H9 (cell line): ENCODE data around the gene SLC9A9. TPM values are rescaled to one million over a fixed set of nuclear protein-coding genes. Genes with fewer than 3 reads are reported as not detected.

Source experiments
- DNase-seq: peaks from one replicate; pipeline ENCODE4 v3.0.0-alpha.2; 2017
- H2AFZ ChIP-seq: one replicate; pipeline ENCODE4 v1.6.1; 2013; ENCODE audit warnings: mild to moderate bottlenecking, low read length, control low read depth, moderate library complexity
- H2AK5ac ChIP-seq: 2 replicates; pipeline ENCODE4 v1.6.1; 2013; ENCODE audit warnings: low read length, control low read depth, mixed read lengths; ENCODE audit not compliant: insufficient read length
- H2BK120ac ChIP-seq: one replicate; pipeline ENCODE4 v1.6.1; 2013; ENCODE audit warnings: low read depth, mild to moderate bottlenecking, low read length, control low read depth, inconsistent platforms; ENCODE audit not compliant: poor library complexity, severe bottlenecking
- H2BK12ac ChIP-seq: 2 replicates; pipeline ENCODE4 v1.6.1; 2013; ENCODE audit warnings: low read length, control low read depth, mixed read lengths, low read depth; ENCODE audit not compliant: insufficient read length
- H2BK15ac ChIP-seq: 2 replicates; pipeline ENCODE4 v1.6.1; 2013; ENCODE audit warnings: low read depth, low read length, control low read depth
- H2BK20ac ChIP-seq: one replicate; pipeline ENCODE4 v1.6.1; 2013; ENCODE audit warnings: low read depth, mild to moderate bottlenecking, low read length, control low read depth, inconsistent platforms; ENCODE audit not compliant: poor library complexity, severe bottlenecking
- H2BK5ac ChIP-seq: 2 replicates; pipeline ENCODE4 v1.6.1; 2013; ENCODE audit warnings: low read length, control low read depth, mixed read lengths; ENCODE audit not compliant: insufficient read length
- H3K14ac ChIP-seq: 2 replicates; pipeline ENCODE4 v1.6.1; 2013; ENCODE audit warnings: low read length, control low read depth; ENCODE audit not compliant: insufficient read depth
- H3K18ac ChIP-seq: 2 replicates; pipeline ENCODE4 v1.6.1; 2013; ENCODE audit warnings: low read depth, mild to moderate bottlenecking, mixed read lengths, low read length, control low read depth; ENCODE audit not compliant: insufficient read length
- H3K23ac ChIP-seq: 2 replicates; pipeline ENCODE4 v1.6.1; 2013; ENCODE audit warnings: low read length, control low read depth, mixed read lengths, low read depth; ENCODE audit not compliant: insufficient read length
- H3K23me2 ChIP-seq: 2 replicates; pipeline ENCODE4 v1.6.1; 2013; ENCODE audit warnings: low read depth, mild to moderate bottlenecking, mixed read lengths, low read length, control low read depth; ENCODE audit not compliant: insufficient read length, poor library complexity, severe bottlenecking
- H3K27ac ChIP-seq: 2 replicates; pipeline ENCODE4 v1.5.1; 2013; ENCODE audit warnings: low read length, control low read depth, mixed read lengths, low read depth; ENCODE audit not compliant: insufficient read length
- H3K27me3 ChIP-seq: 2 replicates; pipeline ENCODE4 v1.6.1; 2013; ENCODE audit warnings: low read length, control low read depth, inconsistent platforms; ENCODE audit not compliant: insufficient read depth
- H3K4ac ChIP-seq: 2 replicates; pipeline ENCODE4 v1.6.1; 2013; ENCODE audit warnings: low read depth, mild to moderate bottlenecking, control low read depth, inconsistent platforms, low read length, moderate library complexity
- H3K4me1 ChIP-seq: 2 replicates; pipeline ENCODE4 v1.6.1; 2013; ENCODE audit warnings: low read length, control low read depth, inconsistent platforms; ENCODE audit not compliant: insufficient read depth
- H3K4me2 ChIP-seq: 2 replicates; pipeline ENCODE4 v1.6.1; 2013; ENCODE audit warnings: low read length, control low read depth, mixed read lengths; ENCODE audit not compliant: insufficient read length, insufficient read depth
- H3K56ac ChIP-seq: 2 replicates; pipeline ENCODE4 v1.6.1; 2013; ENCODE audit warnings: low read depth, mild to moderate bottlenecking, mixed read lengths, low read length, control low read depth; ENCODE audit not compliant: insufficient read length
- H3K79me1 ChIP-seq: 2 replicates; pipeline ENCODE4 v1.6.1; 2013; ENCODE audit warnings: low read depth, mild to moderate bottlenecking, moderate library complexity, low read length, control low read depth, inconsistent platforms; ENCODE audit not compliant: insufficient read depth, poor library complexity, severe bottlenecking
- H3K79me2 ChIP-seq: 2 replicates; pipeline ENCODE4 v1.6.1; 2013; ENCODE audit warnings: low read length, control low read depth, inconsistent platforms; ENCODE audit not compliant: insufficient read depth
- H3K9ac ChIP-seq: 2 replicates; pipeline ENCODE4 v1.6.1; 2013; ENCODE audit warnings: low read length, control low read depth, mixed read lengths; ENCODE audit not compliant: insufficient read length; ENCODE audit errors: extremely low read depth
- H3K9me3 ChIP-seq: one replicate; pipeline ENCODE4 v1.6.1; 2013; ENCODE audit warnings: low read depth, low read length, inconsistent platforms; ENCODE audit not compliant: control insufficient read depth
- H3T11ph ChIP-seq: one replicate; pipeline ENCODE4 v1.6.1; 2013; ENCODE audit warnings: mild to moderate bottlenecking, low read length, control low read depth, inconsistent platforms
- H4K20me1 ChIP-seq: one replicate; pipeline ENCODE4 v1.6.1; 2013; ENCODE audit not compliant: control insufficient read depth, insufficient read length, insufficient read depth
- H4K5ac ChIP-seq: 2 replicates; pipeline ENCODE4 v1.6.1; 2013; ENCODE audit warnings: low read depth, mild to moderate bottlenecking, mixed read lengths, low read length, control low read depth; ENCODE audit not compliant: insufficient read length
- H4K8ac ChIP-seq: replicated peaks from 2 replicates; pipeline ENCODE4 v1.6.1; 2013; ENCODE audit warnings: low read length, control low read depth, mixed read lengths, low read depth; ENCODE audit not compliant: insufficient read length
- H4K91ac ChIP-seq: 2 replicates; pipeline ENCODE4 v1.6.1; 2013; ENCODE audit warnings: low read depth, mild to moderate bottlenecking, moderate library complexity, mixed read lengths, low read length, control low read depth; ENCODE audit not compliant: insufficient read length
- H3K27ac Mint-ChIP-seq, 3 experiments: 2 replicates in 2 of 3; 3 replicates in 1 of 3; pipeline ENCODE4 v1.8.0; 2020 to 2021; ENCODE audit warnings: mixed read lengths in 3 of 3, mild to moderate bottlenecking in 1 of 3, moderate library complexity in 1 of 3
- H3K27me3 Mint-ChIP-seq: 2 replicates; pipeline ENCODE4 v1.8.0; 2021; ENCODE audit warnings: low read depth, mild to moderate bottlenecking, moderate library complexity, mixed read lengths
- H3K36me3 Mint-ChIP-seq, 3 experiments: 2 replicates in 2 of 3; 3 replicates in 1 of 3; pipeline ENCODE4 v1.8.0; 2020 to 2021; ENCODE audit warnings: low read depth in 3 of 3, mixed read lengths in 3 of 3; ENCODE audit not compliant: insufficient read depth in 1 of 3
- H3K4me1 Mint-ChIP-seq, 2 experiments: 2 replicates each; pipeline ENCODE4 v1.8.0; 2020; ENCODE audit warnings: mixed read lengths in 2 of 2
- H3K4me3 Mint-ChIP-seq, 2 experiments: 2 replicates in 1 of 2; 3 replicates in 1 of 2; pipeline ENCODE4 v1.8.0; 2020 to 2021; ENCODE audit warnings: mild to moderate bottlenecking in 2 of 2, mixed read lengths in 2 of 2, moderate library complexity in 1 of 2
- H3K9me3 Mint-ChIP-seq, 2 experiments: 2 replicates in 1 of 2; 3 replicates in 1 of 2; pipeline ENCODE4 v1.8.0; 2020; ENCODE audit warnings: mild to moderate bottlenecking in 2 of 2, mixed read lengths in 2 of 2, moderate library complexity in 1 of 2
- WGBS: extraction: QIAGEN DNeasy Blood & Tissue Kit; methylation state at CpG from one replicate; pipeline ENCODE4 v1.1.7; 2013; ENCODE audit warnings: missing lambda C conversion rate, low lambda C conversion rate, mixed read lengths; ENCODE audit not compliant: insufficient read length; ENCODE audit errors: extremely low coverage; 5-methylcytosine and 5-hydroxymethylcytosine counted together
- total RNA-seq: library from RNA; stranded (reverse); gene quantifications from 2 replicates; pipeline ENCODE4 v1.2.1, GENCODE V29; 2021
- TF ChIP-seq, protein P1 (sequence below): fragments of 200-600 bp; sonication (generic); conservative IDR thresholded peaks from 3 replicates; pipeline ENCODE4 v1.8.0; 2021; ENCODE audit warnings: antibody characterized with exemption, mild to moderate bottlenecking

Gene SLC9A9
- total RNA-seq, 1 experiment from 2014 or later, result 0.35 TPM

DNA sequence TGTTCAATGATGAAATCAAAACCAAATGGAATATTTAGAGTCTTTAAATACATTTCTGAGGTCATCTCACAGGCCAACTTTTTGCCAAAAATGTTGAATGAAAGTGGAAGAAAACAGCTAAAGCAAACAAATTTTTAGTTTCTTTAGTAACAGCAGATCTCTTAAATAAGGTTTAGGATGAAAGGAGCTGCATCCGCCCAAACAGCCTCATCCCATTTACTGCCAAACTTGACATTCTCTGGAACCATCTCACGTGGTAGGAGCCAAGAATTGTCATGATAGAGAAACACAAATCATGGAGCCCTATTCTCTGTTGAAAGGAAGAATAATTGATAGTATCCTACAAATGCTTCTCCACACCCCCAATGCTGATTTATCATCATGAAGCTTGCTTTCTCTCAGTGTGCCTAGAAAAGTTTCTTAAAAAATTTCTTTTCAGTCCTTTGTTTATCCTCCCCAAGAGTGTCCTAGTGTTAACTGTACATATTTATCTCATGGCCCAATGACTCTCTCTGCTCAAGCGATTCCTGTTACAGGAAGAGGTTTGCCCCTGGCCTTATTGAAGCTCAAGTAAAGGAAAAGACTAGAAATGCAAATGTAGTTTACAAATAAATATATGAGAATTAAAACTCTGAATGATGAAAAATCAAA lies 23.4 kb downstream of the SLC9A9 start:
- H3K4me2 ChIP-seq, result no peak overlapping the region
- no peak overlapping the region for H3K14ac ChIP-seq
- no peak overlapping the region for H2BK15ac ChIP-seq
- no peak overlapping the region for H3K4ac ChIP-seq
- H3K23ac ChIP-seq, result no peak overlapping the region
- H2BK20ac ChIP-seq, result no peak overlapping the region
- no peaks in the 10 kb centered on the region for H3K9me3 ChIP-seq
- Mint-ChIP-seq H3K27ac (no peak overlapping the region), H3K4me1 (peaks cover 3 to 9% of the 10 kb centered on the region in 2 experiments), H3K36me3 (no peaks in the 10 kb centered on the region; a peak in 1 of 7 replicates), H3K9me3 (no peaks in the 10 kb centered on the region), H3K4me3 (no peak overlapping the region), H3K27me3 (no peaks in the 10 kb centered on the region)
- H3T11ph ChIP-seq, result no peak overlapping the region
- H4K8ac ChIP-seq, result no peak overlapping the region
- no peak overlapping the region for H2AFZ ChIP-seq
- H2AK5ac ChIP-seq, result no peak overlapping the region
- H2BK12ac ChIP-seq, result no peak overlapping the region
- no peaks in the 10 kb centered on the region for H3K79me2 ChIP-seq
- no peak for DNase-seq
- no peak overlapping the region for H3K27ac ChIP-seq
- H4K91ac ChIP-seq, result no peak overlapping the region
- no peaks in the 10 kb centered on the region for H3K4me1 ChIP-seq
- no peaks in the 10 kb centered on the region for H4K20me1 ChIP-seq
- no peaks in the 10 kb centered on the region for H3K27me3 ChIP-seq
- TF ChIP-seq, protein P1, sequence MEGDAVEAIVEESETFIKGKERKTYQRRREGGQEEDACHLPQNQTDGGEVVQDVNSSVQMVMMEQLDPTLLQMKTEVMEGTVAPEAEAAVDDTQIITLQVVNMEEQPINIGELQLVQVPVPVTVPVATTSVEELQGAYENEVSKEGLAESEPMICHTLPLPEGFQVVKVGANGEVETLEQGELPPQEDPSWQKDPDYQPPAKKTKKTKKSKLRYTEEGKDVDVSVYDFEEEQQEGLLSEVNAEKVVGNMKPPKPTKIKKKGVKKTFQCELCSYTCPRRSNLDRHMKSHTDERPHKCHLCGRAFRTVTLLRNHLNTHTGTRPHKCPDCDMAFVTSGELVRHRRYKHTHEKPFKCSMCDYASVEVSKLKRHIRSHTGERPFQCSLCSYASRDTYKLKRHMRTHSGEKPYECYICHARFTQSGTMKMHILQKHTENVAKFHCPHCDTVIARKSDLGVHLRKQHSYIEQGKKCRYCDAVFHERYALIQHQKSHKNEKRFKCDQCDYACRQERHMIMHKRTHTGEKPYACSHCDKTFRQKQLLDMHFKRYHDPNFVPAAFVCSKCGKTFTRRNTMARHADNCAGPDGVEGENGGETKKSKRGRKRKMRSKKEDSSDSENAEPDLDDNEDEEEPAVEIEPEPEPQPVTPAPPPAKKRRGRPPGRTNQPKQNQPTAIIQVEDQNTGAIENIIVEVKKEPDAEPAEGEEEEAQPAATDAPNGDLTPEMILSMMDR, result no peak
- H4K5ac ChIP-seq, result no peak overlapping the region
- H2BK120ac ChIP-seq, result no peak overlapping the region
- no peak overlapping the region for H3K18ac ChIP-seq
- H3K23me2 ChIP-seq, result no peaks in the 10 kb centered on the region
- no peak overlapping the region for H2BK5ac ChIP-seq
- no peak overlapping the region for H3K56ac ChIP-seq
- no peak overlapping the region for H3K9ac ChIP-seq
- H3K79me1 ChIP-seq, result no peaks in the 10 kb centered on the region
- WGBS, result no CpG with 5 or more reads among the region's 3 CpGs
